Measurements from ENCODE around the gene SIMC1. TPM values are rescaled to one million over a fixed set of nuclear protein-coding genes. Genes with fewer than 3 reads are reported as not detected.

SIMC1 gene
- total and polyA plus RNA-seq, 2 donors (not counting 3 experiments of a cell fraction or from before 2014, with no cell fraction given): 9.0 to 16.2 TPM

GRCh38 chr5:176365351-176366231, 127.4 kb downstream of the SIMC1 start, which contains the start of gene ARL10:
ARL10 (plus strand) TSS chr5:176365487; CDS start chr5:176365564, 77 bp downstream.
- Histone ChIP-seq H4K20me1 (replicated peaks; ENCODE audit: control insufficient read depth, extremely low read depth, insufficient read depth, low read length) (no peaks in the 10 kb centered on the region), H3K4me3 (replicated peaks in 1 of 3; ENCODE audit: insufficient read depth in 1 of 3, low read depth in 1 of 3, low read length in 3 of 3) (peak within 1 kb of the TSS; percentile 43 to 97 (median 72)), H3K9me3 (replicated peaks; ENCODE audit: control insufficient read depth, insufficient read depth, low read length) (no peaks in the 10 kb centered on the region), H3K4me1 (ENCODE audit: control insufficient read depth, extremely low read depth, insufficient read depth, low read length) (peaks cover 13% of the 10 kb centered on the region), H3K27me3 (ENCODE audit: control insufficient read depth in 2 of 2, insufficient read depth in 2 of 2, low read length in 2 of 2) (no peaks in the 10 kb centered on the region), H3K79me2 (ENCODE audit: control insufficient read depth, insufficient read depth, low read length) (peaks cover 9% of the 10 kb centered on the region), H3K36me3 (ENCODE audit: control insufficient read depth in 2 of 2, extremely low read depth in 1 of 2, insufficient read depth in 2 of 2, low read length in 2 of 2) (peaks cover 0 to 15% of the 10 kb centered on the region in 2 experiments), H3K4me2 (ENCODE audit: insufficient read depth, low read length) (peak within 1 kb of the TSS; percentile 83), H2AFZ (ENCODE audit: low read depth, low read length) (peak within 1 kb of the TSS; percentile 95), H3K9me1 (replicated peaks; ENCODE audit: control insufficient read depth, extremely low read depth, insufficient read depth, low read length) (no peaks in the 10 kb centered on the region), H3K9ac (replicated peaks; ENCODE audit: extremely low read depth, insufficient read depth, low read length) (peak within 1 kb of the TSS; percentile 58), H3K27ac (ENCODE audit: insufficient read depth, low read depth, low read length) (no peak within 1 kb of the TSS)
- dilution Hi-C loops (cut with MboI; ENCODE audit: extremely low pct_ligation_motif_present, low sequenced_read_pairs) (no loop called here), intact Hi-C loops (cut with micrococcal nuclease) (loop anchor here (1.0 to 10.0 kb wide), 2 partner anchors 23 to 131 kb away; partner anchors contain the start of genes HIGD2A, NOP16 and SIMC1)
- TF ChIP-seq MAX (IDR thresholded peaks at IDR 0.05; ENCODE audit: insufficient read depth, insufficient read length): no peak
- TF ChIP-seq POLR2AphosphoS5 (IDR thresholded peaks at IDR 0.05; ENCODE audit: insufficient read depth, low read depth, low read length): peak; percentile 39
- DNase-seq (ENCODE audit: low read depth, low spot score) (peak; percentile 48), FAIRE-seq (peak; percentile 67)
- POLR2A ChIA-PET: no interaction called here
- BruUV-seq (replicated peaks): no TSS peak
- CTCF ChIA-PET: interaction anchor here (0.9 kb wide), 1 partner anchor 171 kb away, joined by 3 read pairs; no protein-coding TSS in a partner anchor

GRCh38 chr5:176366232-176366894, 128.1 kb downstream of the SIMC1 start:
- DNase-seq (ENCODE audit: low read depth, low spot score) (no peak), FAIRE-seq (peak; percentile 74)
- H3K27me3 ChIP-seq (ENCODE audit: control insufficient read depth in 2 of 2, insufficient read depth in 2 of 2, low read length in 2 of 2): no peaks in the 10 kb centered on the region
- H3K4me1 ChIP-seq (ENCODE audit: control insufficient read depth, extremely low read depth, insufficient read depth, low read length): peaks cover 13% of the 10 kb centered on the region
- no peaks in the 10 kb centered on the region for H3K9me3 ChIP-seq (replicated peaks; ENCODE audit: control insufficient read depth, insufficient read depth, low read length)
- H3K9me1 ChIP-seq (replicated peaks; ENCODE audit: control insufficient read depth, extremely low read depth, insufficient read depth, low read length): no peaks in the 10 kb centered on the region
- peaks cover 0 to 15% of the 10 kb centered on the region in 2 experiments for H3K36me3 ChIP-seq (ENCODE audit: control insufficient read depth in 2 of 2, extremely low read depth in 1 of 2, insufficient read depth in 2 of 2, low read length in 2 of 2)
- dilution Hi-C loops (cut with MboI; ENCODE audit: extremely low pct_ligation_motif_present, low sequenced_read_pairs): no loop called here
- H4K20me1 ChIP-seq (replicated peaks; ENCODE audit: control insufficient read depth, extremely low read depth, insufficient read depth, low read length): no peaks in the 10 kb centered on the region
- peak overlapping the region; percentile 43 to 97 (median 72) for H3K4me3 ChIP-seq (replicated peaks in 1 of 3; ENCODE audit: insufficient read depth in 1 of 3, low read depth in 1 of 3, low read length in 3 of 3)
- no peak for TF ChIP-seq MAX (IDR thresholded peaks at IDR 0.05; ENCODE audit: insufficient read depth, insufficient read length)
- TF ChIP-seq MYC (IDR thresholded peaks at IDR 0.05; ENCODE audit: low read depth, low read length): no peak
- TF ChIP-seq JUN (IDR thresholded peaks at IDR 0.05; ENCODE audit: borderline replicate concordance, insufficient read depth, insufficient read length, low read depth): no peak
- no peak for TF ChIP-seq FOS (IDR thresholded peaks at IDR 0.05; ENCODE audit: borderline replicate concordance, insufficient read depth, low read length)
- no peak for TF ChIP-seq GATA2 (IDR thresholded peaks at IDR 0.05; ENCODE audit: insufficient read depth, insufficient read length, low read depth, low read length)
- no peak for TF ChIP-seq POLR2AphosphoS5 (IDR thresholded peaks at IDR 0.05; ENCODE audit: insufficient read depth, low read depth, low read length)
- TF ChIP-seq POLR2A (IDR thresholded peaks at IDR 0.05; ENCODE audit: low read depth, low read length): no peak
- TF ChIP-seq CTCF (IDR thresholded peaks at IDR 0.05; ENCODE audit: extremely low read depth in 1 of 2, insufficient read depth in 1 of 2, low read depth in 1 of 2, low read length in 2 of 2): no peak
- TF ChIP-seq EZH2 (IDR thresholded peaks at IDR 0.05; ENCODE audit: borderline replicate concordance, low read depth, low read length, severe bottlenecking): no peak
- CTCF ChIA-PET: no interaction called here
- peaks cover 2% of the 10 kb centered on the region for H3K79me2 ChIP-seq (ENCODE audit: control insufficient read depth, insufficient read depth, low read length)
- no TSS peak for BruUV-seq (replicated peaks)
- POLR2A ChIA-PET: no interaction called here
- intact Hi-C loops (cut with micrococcal nuclease): loop anchor here (10.0 kb wide), 1 partner anchor 132 kb away; the partner anchor contains the start of gene SIMC1
- peak overlapping the region; percentile 95 for H2AFZ ChIP-seq (ENCODE audit: low read depth, low read length)
- no peak overlapping the region for H3K27ac ChIP-seq (ENCODE audit: insufficient read depth, low read depth, low read length)
- H3K9ac ChIP-seq (replicated peaks; ENCODE audit: extremely low read depth, insufficient read depth, low read length): peak overlapping the region; percentile 58
- H3K4me2 ChIP-seq (ENCODE audit: insufficient read depth, low read length): peak overlapping the region; percentile 83

Data from endothelial cell of umbilical vein (primary cell).